HFFc6 (cell line): ENCODE measurements around the gene CDH3. TPM values are rescaled to one million over a fixed set of nuclear protein-coding genes. Genes with fewer than 3 reads are reported as not detected.

ENCODE experiments used
- DNase-seq: peaks from one replicate; pipeline ENCODE4 v3.0.0-alpha.2; 2018
- H3K27ac Mint-ChIP-seq: 2 replicates; pipeline ENCODE4 v1.8.0; 2020; ENCODE audit warnings: mild to moderate bottlenecking, mixed read lengths
- H3K27me3 Mint-ChIP-seq: 2 replicates; pipeline ENCODE4 v1.8.0; 2021; ENCODE audit warnings: mild to moderate bottlenecking, moderate library complexity, mixed read lengths; ENCODE audit not compliant: insufficient read depth
- H3K36me3 Mint-ChIP-seq: 2 replicates; pipeline ENCODE4 v1.8.0; 2021; ENCODE audit warnings: low read depth, mixed read lengths
- H3K4me1 Mint-ChIP-seq: 2 replicates; pipeline ENCODE4 v1.8.0; 2020; ENCODE audit warnings: low read depth, mixed read lengths
- H3K4me3 Mint-ChIP-seq: 2 replicates; pipeline ENCODE4 v1.8.0; 2020; ENCODE audit warnings: mild to moderate bottlenecking, moderate library complexity, mixed read lengths
- H3K9me3 Mint-ChIP-seq: 2 replicates; pipeline ENCODE4 v1.8.0; 2020; ENCODE audit warnings: mild to moderate bottlenecking, mixed read lengths
- CTCF ChIP-seq: fragments of 200-600 bp; sonication (generic); IDR thresholded peaks from 2 replicates; pipeline ENCODE4 v1.5.0; 2021; ENCODE audit warnings: antibody characterized with exemption, mild to moderate bottlenecking
- total RNA-seq, 6 experiments: library from RNA; stranded (reverse); fragmentation: NEBNext Ultra II Directional; extraction: Animal tissue kit (Norgen Biotek cat#: 25700); gene quantifications; 2 replicates in 1 of 6; 3 replicates in 5 of 6; pipeline ENCODE4 v1.2.3, GENCODE V29; 2021

The CDH3 gene
- total RNA-seq, 6 experiments from 2014 or later, result 0.10 to 0.36 (median 0.13) TPM; not detected in 2

GRCh38 chr16:68736561-68736960 is 91.5 kb downstream of the CDH3 start:
- no peak for DNase-seq
- no peaks in the 10 kb centered on the region for H3K9me3 Mint-ChIP-seq
- TF ChIP-seq CTCF, result no peak
- H3K27ac Mint-ChIP-seq, result no peak overlapping the region
- peaks cover 13% of the 10 kb centered on the region for H3K4me1 Mint-ChIP-seq
- H3K4me3 Mint-ChIP-seq, result no peak overlapping the region
- H3K36me3 Mint-ChIP-seq, result no peaks in the 10 kb centered on the region
- peaks cover 21% of the 10 kb centered on the region for H3K27me3 Mint-ChIP-seq

GRCh38 chr16:68737046-68737729 is 92.1 kb downstream of the CDH3 start, which contains the start of gene CDH1:
Gene CDH1, plus strand, starts transcription at chr16:68737292. Its CDS starts 124 bp downstream, at chr16:68737416.
- no peak within 1 kb of the TSS for H3K4me3 Mint-ChIP-seq
- DNase-seq, result no peak
- H3K4me1 Mint-ChIP-seq, result peaks cover 13% of the 10 kb centered on the region
- TF ChIP-seq CTCF, result no peak
- H3K27me3 Mint-ChIP-seq, result peaks cover 21% of the 10 kb centered on the region
- no peaks in the 10 kb centered on the region for H3K9me3 Mint-ChIP-seq
- no peaks in the 10 kb centered on the region for H3K36me3 Mint-ChIP-seq
- no peak within 1 kb of the TSS for H3K27ac Mint-ChIP-seq

- Mint-ChIP-seq H3K27me3 (peaks cover 21% of the 10 kb centered on the region), H3K4me1 (peaks cover 6% of the 10 kb centered on the region; the same call in 1 of the 2 replicates), H3K4me3 (no peak overlapping the region), H3K27ac (no peak overlapping the region), H3K9me3 (no peaks in the 10 kb centered on the region), H3K36me3 (no peaks in the 10 kb centered on the region)
- TF ChIP-seq CTCF, result no peak
- no peak for DNase-seq
Measured at GRCh38 chr16:68737730-68738629, 92.9 kb downstream of the CDH3 start.

- H3K4me1 Mint-ChIP-seq, result peaks cover 13% of the 10 kb centered on the region
Measured at GRCh38 chr16:68739964-68740627, 95.0 kb downstream of the CDH3 start.

More at GRCh38 chr16:68739964-68740627, 95.0 kb downstream of the CDH3 start:
- no peaks in the 10 kb centered on the region for H3K36me3 Mint-ChIP-seq
- H3K4me3 Mint-ChIP-seq, result no peak overlapping the region
- H3K27me3 Mint-ChIP-seq, result peaks cover 20% of the 10 kb centered on the region
- TF ChIP-seq CTCF, result no peak
- DNase-seq, result no peak
- no peaks in the 10 kb centered on the region for H3K9me3 Mint-ChIP-seq
- H3K27ac Mint-ChIP-seq, result no peak overlapping the region
